ENCODE data around the gene KREMEN1. TPM values are rescaled to one million over a fixed set of nuclear protein-coding genes. Genes with fewer than 3 reads are reported as not detected.

The KREMEN1 gene
- total and polyA plus RNA-seq, 4 experiments from 2014 or later, result not detected

DNA sequence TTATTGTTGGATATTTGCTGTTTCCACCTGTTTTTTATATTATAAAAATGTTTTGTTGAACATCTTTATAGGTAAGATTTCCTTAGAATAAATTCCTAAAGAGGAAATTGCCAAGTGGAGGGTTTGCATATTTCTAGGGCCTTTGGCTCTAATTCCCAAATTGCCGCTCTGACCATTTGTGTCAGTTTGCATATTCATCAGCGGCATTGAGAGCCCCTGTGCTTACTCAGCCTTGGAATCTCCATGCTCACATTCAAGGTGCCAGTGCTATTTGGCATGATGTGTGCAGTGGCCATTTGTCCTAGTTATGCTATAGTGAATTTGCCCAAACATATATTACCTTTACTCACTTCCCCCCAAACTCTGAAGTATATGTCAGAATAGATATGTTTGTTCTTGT lies 25.5 kb downstream of the KREMEN1 start:
- ChIA-PET POLR2A (ENCODE audit: partially characterized antibody) (no interaction called here), CTCF (ENCODE audit: partially characterized antibody) (no interaction called here)
- intact Hi-C loops (cut with micrococcal nuclease), result no loop called here
- Histone ChIP-seq H3K4me1 (ENCODE audit: insufficient read depth, low read length) (no peaks in the 10 kb centered on the region), H3K36me3 (ENCODE audit: insufficient read depth, low read length) (no peaks in the 10 kb centered on the region), H3K4me3 (ENCODE audit: low read length in 2 of 2) (no peak overlapping the region), H3K9me3 (ENCODE audit: control insufficient read depth in 1 of 2, low read length in 2 of 2) (no peaks in the 10 kb centered on the region), H3K27me3 (ENCODE audit: insufficient read depth, low read length) (no peaks in the 10 kb centered on the region), H3K27ac (ENCODE audit: low read depth, low read length) (no peak overlapping the region)
- Mint-ChIP-seq H3K36me3 (no peaks in the 10 kb centered on the region), H3K4me1 (no peaks in the 10 kb centered on the region), H3K27ac (no peak overlapping the region), H3K27me3 (peaks cover 1 to 5% of the 10 kb centered on the region in 2 donors), H3K9me3 (no peaks in the 10 kb centered on the region), H3K4me3 (no peak overlapping the region)
- no peak for DNase-seq

GRCh38 chr22:29102300-29102699 lies 29.5 kb downstream of the KREMEN1 start:
- Mint-ChIP-seq H3K27ac (no peak overlapping the region), H3K27me3 (peaks cover 0 to 6% of the 10 kb centered on the region in 2 donors), H3K9me3 (no peaks in the 10 kb centered on the region), H3K4me3 (no peak overlapping the region), H3K36me3 (no peaks in the 10 kb centered on the region), H3K4me1 (no peaks in the 10 kb centered on the region)
- DNase-seq, result no peak
- Histone ChIP-seq H3K27me3 (ENCODE audit: insufficient read depth, low read length) (no peaks in the 10 kb centered on the region), H3K9me3 (ENCODE audit: control insufficient read depth in 1 of 2, low read length in 2 of 2) (no peaks in the 10 kb centered on the region), H3K4me3 (ENCODE audit: low read length in 2 of 2) (no peak overlapping the region), H3K4me1 (ENCODE audit: insufficient read depth, low read length) (no peaks in the 10 kb centered on the region), H3K36me3 (ENCODE audit: insufficient read depth, low read length) (no peaks in the 10 kb centered on the region), H3K27ac (ENCODE audit: low read depth, low read length) (no peak overlapping the region)
- POLR2A ChIA-PET (ENCODE audit: partially characterized antibody), result no interaction called here
- CTCF ChIA-PET (ENCODE audit: partially characterized antibody), result no interaction called here
- intact Hi-C loops (cut with micrococcal nuclease), result no loop called here

GRCh38 chr22:29103121-29103520 lies 30.3 kb downstream of the KREMEN1 start:
- no peaks in the 10 kb centered on the region for H3K27me3 ChIP-seq (ENCODE audit: insufficient read depth, low read length)
- no peaks in the 10 kb centered on the region for H3K9me3 ChIP-seq (ENCODE audit: control insufficient read depth in 1 of 2, low read length in 2 of 2)
- H3K9me3 Mint-ChIP-seq, result no peaks in the 10 kb centered on the region
- DNase-seq, result no peak
- H3K4me1 ChIP-seq (ENCODE audit: insufficient read depth, low read length), result no peaks in the 10 kb centered on the region
- H3K4me3 Mint-ChIP-seq, result no peak overlapping the region
- no peak overlapping the region for H3K4me3 ChIP-seq (ENCODE audit: low read length in 2 of 2)
- CTCF ChIA-PET (ENCODE audit: partially characterized antibody), result no interaction called here
- intact Hi-C loops (cut with micrococcal nuclease), result no loop called here
- POLR2A ChIA-PET (ENCODE audit: partially characterized antibody), result no interaction called here
- no peak overlapping the region for H3K27ac ChIP-seq (ENCODE audit: low read depth, low read length)
- H3K27me3 Mint-ChIP-seq, result peaks cover 0 to 7% of the 10 kb centered on the region in 2 donors
- no peaks in the 10 kb centered on the region for H3K36me3 ChIP-seq (ENCODE audit: insufficient read depth, low read length)
- no peak overlapping the region for H3K27ac Mint-ChIP-seq
- H3K36me3 Mint-ChIP-seq, result no peaks in the 10 kb centered on the region
- no peaks in the 10 kb centered on the region for H3K4me1 Mint-ChIP-seq

DNA sequence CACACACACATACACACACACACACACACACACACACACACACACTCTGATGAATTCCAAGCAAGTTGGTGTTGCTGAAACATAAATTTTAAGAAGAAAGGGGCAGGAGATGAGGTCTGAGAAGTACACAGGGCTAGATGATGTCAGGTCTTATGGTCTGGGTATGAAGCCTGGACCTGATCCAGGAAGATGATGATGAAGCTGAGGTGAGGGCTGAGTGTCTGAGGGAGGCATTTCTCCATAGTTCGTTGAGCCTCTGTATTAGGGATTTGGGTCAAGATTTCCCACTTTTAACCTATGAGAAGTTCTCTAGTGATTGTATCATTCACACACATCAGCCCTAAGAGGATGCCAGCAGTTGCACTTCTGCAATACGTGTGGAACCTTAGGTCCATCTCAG lies 32.6 kb downstream of the KREMEN1 start:
- DNase-seq, result no peak
- no peaks in the 10 kb centered on the region for H3K4me1 Mint-ChIP-seq
- no peaks in the 10 kb centered on the region for H3K9me3 ChIP-seq (ENCODE audit: control insufficient read depth in 1 of 2, low read length in 2 of 2)
- H3K4me3 ChIP-seq (ENCODE audit: low read length in 2 of 2), result no peak overlapping the region
- H3K36me3 ChIP-seq (ENCODE audit: insufficient read depth, low read length), result no peaks in the 10 kb centered on the region
- H3K27me3 Mint-ChIP-seq, result peaks cover 6 to 15% of the 10 kb centered on the region in 2 donors
- no peaks in the 10 kb centered on the region for H3K9me3 Mint-ChIP-seq
- intact Hi-C loops (cut with micrococcal nuclease), result no loop called here
- no peaks in the 10 kb centered on the region for H3K27me3 ChIP-seq (ENCODE audit: insufficient read depth, low read length)
- ChIA-PET CTCF (ENCODE audit: partially characterized antibody) (no interaction called here), POLR2A (ENCODE audit: partially characterized antibody) (no interaction called here)
- H3K4me1 ChIP-seq (ENCODE audit: insufficient read depth, low read length), result no peaks in the 10 kb centered on the region
- no peak overlapping the region for H3K4me3 Mint-ChIP-seq
- H3K36me3 Mint-ChIP-seq, result no peaks in the 10 kb centered on the region
- no peak overlapping the region for H3K27ac Mint-ChIP-seq
- H3K27ac ChIP-seq (ENCODE audit: low read depth, low read length), result no peak overlapping the region

GRCh38 chr22:29106839-29107238 lies 34.0 kb downstream of the KREMEN1 start:
- Histone ChIP-seq H3K4me3 (ENCODE audit: low read length in 2 of 2) (no peak overlapping the region), H3K36me3 (ENCODE audit: insufficient read depth, low read length) (no peaks in the 10 kb centered on the region), H3K9me3 (ENCODE audit: control insufficient read depth in 1 of 2, low read length in 2 of 2) (no peaks in the 10 kb centered on the region), H3K27ac (ENCODE audit: low read depth, low read length) (no peak overlapping the region), H3K4me1 (ENCODE audit: insufficient read depth, low read length) (no peaks in the 10 kb centered on the region), H3K27me3 (ENCODE audit: insufficient read depth, low read length) (no peaks in the 10 kb centered on the region)
- ChIA-PET CTCF (ENCODE audit: partially characterized antibody) (no interaction called here), POLR2A (ENCODE audit: partially characterized antibody) (no interaction called here)
- Mint-ChIP-seq H3K4me3 (no peak overlapping the region), H3K4me1 (no peaks in the 10 kb centered on the region), H3K27me3 (peaks cover 10 to 18% of the 10 kb centered on the region in 2 donors), H3K9me3 (no peaks in the 10 kb centered on the region), H3K36me3 (no peaks in the 10 kb centered on the region), H3K27ac (no peak overlapping the region)
- no peak for DNase-seq
- intact Hi-C loops (cut with micrococcal nuclease), result no loop called here

GRCh38 chr22:29108137-29108536 lies 35.3 kb downstream of the KREMEN1 start:
- ChIA-PET POLR2A (ENCODE audit: partially characterized antibody) (no interaction called here), CTCF (ENCODE audit: partially characterized antibody) (no interaction called here)
- Mint-ChIP-seq H3K4me3 (no peak overlapping the region), H3K36me3 (no peaks in the 10 kb centered on the region), H3K9me3 (no peaks in the 10 kb centered on the region), H3K27me3 (peaks cover 10 to 18% of the 10 kb centered on the region in 2 donors), H3K27ac (no peak overlapping the region), H3K4me1 (no peaks in the 10 kb centered on the region)
- Histone ChIP-seq H3K27ac (ENCODE audit: low read depth, low read length) (no peak overlapping the region), H3K36me3 (ENCODE audit: insufficient read depth, low read length) (no peaks in the 10 kb centered on the region), H3K4me1 (ENCODE audit: insufficient read depth, low read length) (no peaks in the 10 kb centered on the region), H3K4me3 (ENCODE audit: low read length in 2 of 2) (no peak overlapping the region), H3K27me3 (ENCODE audit: insufficient read depth, low read length) (no peaks in the 10 kb centered on the region), H3K9me3 (ENCODE audit: control insufficient read depth in 1 of 2, low read length in 2 of 2) (no peaks in the 10 kb centered on the region)
- intact Hi-C loops (cut with micrococcal nuclease), result no loop called here
- no peak for DNase-seq

DNA sequence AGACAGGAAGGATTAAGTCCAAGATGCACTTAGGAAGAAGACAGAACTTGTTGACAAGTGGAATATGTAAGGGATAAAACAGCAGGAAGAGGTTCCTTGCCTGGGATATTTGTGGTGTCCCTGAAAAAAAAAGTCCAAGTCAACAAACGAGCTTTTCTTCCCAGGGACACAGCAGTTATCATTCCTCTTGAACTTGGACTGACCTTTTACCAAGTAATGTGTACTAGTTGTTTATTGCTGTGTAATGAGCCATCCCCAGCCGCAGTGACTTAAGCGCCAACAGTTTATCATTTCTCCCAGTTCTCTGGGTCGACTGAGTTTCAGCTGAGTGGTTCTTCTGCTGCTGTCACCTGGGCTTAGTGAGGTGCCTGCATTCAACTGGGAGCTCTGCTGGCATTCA lies 37.0 kb downstream of the KREMEN1 start:
- no peaks in the 10 kb centered on the region for H3K27me3 ChIP-seq (ENCODE audit: insufficient read depth, low read length)
- H3K4me3 Mint-ChIP-seq, result no peak overlapping the region
- POLR2A ChIA-PET (ENCODE audit: partially characterized antibody), result no interaction called here
- no peaks in the 10 kb centered on the region for H3K9me3 ChIP-seq (ENCODE audit: control insufficient read depth in 1 of 2, low read length in 2 of 2)
- intact Hi-C loops (cut with micrococcal nuclease), result no loop called here
- no peaks in the 10 kb centered on the region for H3K36me3 ChIP-seq (ENCODE audit: insufficient read depth, low read length)
- no peak overlapping the region for H3K4me3 ChIP-seq (ENCODE audit: low read length in 2 of 2)
- no peaks in the 10 kb centered on the region for H3K9me3 Mint-ChIP-seq
- no peak for DNase-seq
- H3K36me3 Mint-ChIP-seq, result no peaks in the 10 kb centered on the region
- peaks cover 14 to 22% of the 10 kb centered on the region in 2 donors for H3K27me3 Mint-ChIP-seq
- no peak overlapping the region for H3K27ac ChIP-seq (ENCODE audit: low read depth, low read length)
- CTCF ChIA-PET (ENCODE audit: partially characterized antibody), result no interaction called here
- H3K4me1 ChIP-seq (ENCODE audit: insufficient read depth, low read length), result no peaks in the 10 kb centered on the region
- H3K27ac Mint-ChIP-seq, result no peak overlapping the region
- no peaks in the 10 kb centered on the region for H3K4me1 Mint-ChIP-seq

DNA sequence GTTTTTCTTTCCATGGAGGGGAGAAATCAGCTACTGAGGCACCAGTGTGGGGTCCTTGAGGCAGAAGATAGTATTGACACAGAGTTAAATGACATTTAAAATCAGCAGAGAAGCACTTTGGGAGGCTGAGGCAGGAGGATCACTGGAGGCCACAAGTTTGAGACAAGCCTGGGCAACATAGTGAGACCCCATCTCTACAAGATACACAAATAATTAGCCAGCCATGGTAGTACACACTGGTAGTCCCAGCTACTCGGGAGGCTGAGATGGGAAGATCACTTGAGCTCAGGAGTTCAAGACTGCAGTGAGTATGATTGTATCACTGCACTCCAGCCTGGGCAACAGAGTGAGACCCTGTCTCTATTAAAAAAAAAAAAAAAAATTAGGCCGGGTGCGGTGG lies 38.1 kb downstream of the KREMEN1 start:
- Histone ChIP-seq H3K4me1 (ENCODE audit: insufficient read depth, low read length) (no peaks in the 10 kb centered on the region), H3K9me3 (ENCODE audit: control insufficient read depth in 1 of 2, low read length in 2 of 2) (no peaks in the 10 kb centered on the region), H3K4me3 (ENCODE audit: low read length in 2 of 2) (no peak overlapping the region), H3K36me3 (ENCODE audit: insufficient read depth, low read length) (no peaks in the 10 kb centered on the region), H3K27me3 (ENCODE audit: insufficient read depth, low read length) (no peaks in the 10 kb centered on the region), H3K27ac (ENCODE audit: low read depth, low read length) (no peak overlapping the region)
- Mint-ChIP-seq H3K4me3 (no peak overlapping the region), H3K27me3 (peaks cover 17 to 27% of the 10 kb centered on the region in 2 donors), H3K4me1 (no peaks in the 10 kb centered on the region), H3K36me3 (no peaks in the 10 kb centered on the region), H3K27ac (no peak overlapping the region), H3K9me3 (no peaks in the 10 kb centered on the region)
- no peak for DNase-seq
- ChIA-PET CTCF (ENCODE audit: partially characterized antibody) (interaction anchor here (0.9 kb wide), 1 partner anchor 17 kb away, joined by 3 read pairs; no protein-coding TSS in a partner anchor), POLR2A (ENCODE audit: partially characterized antibody) (no interaction called here)
- intact Hi-C loops (cut with micrococcal nuclease), result no loop called here
